GM12865 (cell line): ENCODE data around the gene ZSCAN31.

ENCODE experiments used
- DNase-seq: peaks from one replicate; pipeline ENCODE4 v3.0.0; 2010; ENCODE audit warnings: low read depth
- H3K4me3 ChIP-seq: 2 replicates; pipeline ENCODE4 v1.5.1; 2011; ENCODE audit warnings: mild to moderate bottlenecking, low read depth, low read length, control low read depth
- TF ChIP-seq, protein P1 (sequence below): IDR thresholded peaks from 2 replicates; pipeline ENCODE4 v1.5.1; 2011; ENCODE audit warnings: low read length, control low read depth, low read depth, inconsistent platforms; ENCODE audit not compliant: insufficient read depth; ENCODE audit errors: missing control alignments

The ZSCAN31 gene

DNA sequence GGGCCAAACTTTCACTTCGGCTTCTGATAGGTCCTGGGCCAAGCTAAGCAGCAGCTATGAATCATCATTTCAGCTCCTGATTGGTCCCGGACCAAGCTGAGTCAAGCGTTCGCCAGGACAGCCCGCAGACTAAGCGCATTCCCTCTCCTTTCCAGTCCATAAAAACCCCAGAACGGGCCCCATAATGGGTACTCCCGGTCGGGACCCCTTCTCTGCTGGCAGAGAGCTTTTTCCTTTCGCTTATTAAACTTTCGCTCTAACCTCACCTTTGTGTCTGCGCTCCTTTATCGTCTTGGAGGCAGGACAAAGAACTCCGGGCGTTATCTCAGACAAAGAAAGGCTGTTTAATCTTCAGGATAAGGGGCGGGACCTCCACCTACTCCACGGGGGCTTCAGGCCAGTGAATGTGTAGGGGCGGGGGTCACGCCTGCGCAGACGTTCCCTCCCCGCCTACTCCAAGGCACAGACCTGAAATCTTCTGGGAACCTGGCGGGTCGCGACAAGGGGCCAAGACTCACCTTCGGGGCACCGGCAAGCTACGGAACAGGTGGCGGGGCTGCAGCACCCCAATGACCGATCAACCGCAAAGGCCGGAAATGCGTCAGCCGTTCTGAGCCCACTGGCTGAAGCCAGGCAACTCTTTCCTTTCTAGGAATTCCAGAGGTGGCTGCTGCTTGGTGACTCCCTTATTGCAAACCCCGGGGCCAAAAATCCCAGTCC lies at the start of gene ZSCAN31:
Gene ZSCAN31, minus strand, starts transcription at position 585 of the 720 bp plus-strand sequence. CDS start 6,465 bp downstream, outside the sequence.
- H3K4me3 ChIP-seq: peak within 1 kb of the TSS; percentile 91
- peak; percentile 93 for DNase-seq
- TF ChIP-seq, protein P1, sequence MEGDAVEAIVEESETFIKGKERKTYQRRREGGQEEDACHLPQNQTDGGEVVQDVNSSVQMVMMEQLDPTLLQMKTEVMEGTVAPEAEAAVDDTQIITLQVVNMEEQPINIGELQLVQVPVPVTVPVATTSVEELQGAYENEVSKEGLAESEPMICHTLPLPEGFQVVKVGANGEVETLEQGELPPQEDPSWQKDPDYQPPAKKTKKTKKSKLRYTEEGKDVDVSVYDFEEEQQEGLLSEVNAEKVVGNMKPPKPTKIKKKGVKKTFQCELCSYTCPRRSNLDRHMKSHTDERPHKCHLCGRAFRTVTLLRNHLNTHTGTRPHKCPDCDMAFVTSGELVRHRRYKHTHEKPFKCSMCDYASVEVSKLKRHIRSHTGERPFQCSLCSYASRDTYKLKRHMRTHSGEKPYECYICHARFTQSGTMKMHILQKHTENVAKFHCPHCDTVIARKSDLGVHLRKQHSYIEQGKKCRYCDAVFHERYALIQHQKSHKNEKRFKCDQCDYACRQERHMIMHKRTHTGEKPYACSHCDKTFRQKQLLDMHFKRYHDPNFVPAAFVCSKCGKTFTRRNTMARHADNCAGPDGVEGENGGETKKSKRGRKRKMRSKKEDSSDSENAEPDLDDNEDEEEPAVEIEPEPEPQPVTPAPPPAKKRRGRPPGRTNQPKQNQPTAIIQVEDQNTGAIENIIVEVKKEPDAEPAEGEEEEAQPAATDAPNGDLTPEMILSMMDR: no peak

DNA sequence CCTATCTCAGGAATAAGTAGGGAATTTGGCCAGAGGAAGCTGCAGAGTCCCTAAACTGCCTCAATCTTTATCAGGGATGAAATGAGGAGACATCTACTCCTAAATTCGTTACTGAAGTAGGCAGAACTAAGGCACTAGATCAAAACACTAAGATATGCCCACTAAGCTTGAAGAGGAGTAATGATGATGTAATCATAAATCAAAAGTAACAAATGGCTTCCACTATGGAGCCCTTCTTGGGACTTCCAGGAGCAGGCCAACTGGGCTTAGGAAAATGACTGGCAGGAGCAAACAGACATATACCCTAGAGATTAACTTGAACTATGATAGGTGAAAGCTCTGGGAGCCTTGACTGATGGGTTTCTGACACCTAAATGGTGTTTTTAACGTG lies 48.2 kb upstream of the ZSCAN31 start:
- H3K4me3 ChIP-seq: no peak overlapping the region
- TF ChIP-seq, protein P1: no peak
- no peak for DNase-seq

DNA sequence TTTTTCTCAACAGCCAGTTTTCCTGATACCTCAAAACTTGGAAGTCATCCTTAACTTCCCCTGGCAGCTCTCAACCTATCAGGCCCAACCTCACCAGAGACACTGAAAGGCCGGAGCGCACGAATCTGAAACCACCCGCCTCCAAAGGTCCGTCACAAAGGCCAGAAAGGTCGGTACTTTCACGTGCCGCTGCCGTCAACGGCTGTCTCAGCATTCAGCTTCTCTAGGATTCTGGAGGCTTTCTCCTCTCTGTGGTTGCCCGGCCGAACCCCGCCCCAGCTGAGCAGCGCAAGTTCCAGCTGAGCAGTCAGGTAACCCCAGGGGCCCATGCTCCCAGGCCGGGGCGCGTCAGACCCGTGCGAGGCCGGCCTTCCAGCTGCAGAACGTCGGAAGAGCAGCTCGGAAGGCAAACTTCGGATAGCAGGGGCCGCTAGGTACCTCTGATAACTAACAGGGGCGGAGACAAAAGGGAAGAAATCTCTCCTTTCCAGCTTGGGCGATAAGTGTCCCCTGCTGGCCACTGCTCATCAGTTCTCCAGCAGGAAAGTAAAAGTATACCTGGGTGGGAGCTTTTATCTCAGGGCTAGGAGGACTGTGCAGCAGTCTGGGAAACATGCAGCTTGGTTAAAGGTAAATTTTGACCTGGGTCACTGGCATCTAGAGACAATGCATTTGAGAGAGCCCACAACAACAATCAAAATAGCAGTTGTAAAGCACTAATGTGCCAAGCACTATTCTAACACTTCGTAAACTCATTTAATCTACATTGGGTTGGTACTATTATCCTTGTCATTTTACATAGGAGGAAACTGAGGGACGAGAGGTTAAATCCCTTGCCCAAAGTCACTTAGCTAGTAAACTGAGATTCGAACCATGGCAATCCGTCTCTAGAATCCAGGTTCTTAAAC lies 47.5 kb upstream of the ZSCAN31 start:
- DNase-seq: peak; percentile 86
- peak overlapping the region; percentile 37 for H3K4me3 ChIP-seq
- TF ChIP-seq, protein P1: peak; percentile 28

DNA sequence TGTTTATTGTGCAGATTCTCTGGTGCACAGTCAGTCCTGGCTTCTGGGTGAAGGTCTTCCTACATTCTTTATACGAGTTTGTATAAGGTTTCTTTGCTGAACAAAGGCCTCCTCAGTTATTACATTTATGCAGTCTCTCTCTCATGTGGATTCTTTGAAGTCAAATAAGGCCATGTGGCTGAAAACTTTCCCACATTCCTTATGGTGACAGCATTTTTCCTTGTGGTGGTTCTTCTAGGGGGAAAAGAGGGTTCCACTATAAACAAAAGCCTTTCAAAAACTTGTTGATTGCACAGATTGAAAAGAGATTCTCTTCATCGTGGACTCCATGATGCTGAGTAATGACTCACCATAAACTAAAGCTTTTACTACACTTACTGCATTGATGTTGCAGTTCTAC lies 44.4 kb upstream of the ZSCAN31 start:
- TF ChIP-seq, protein P1: no peak
- no peak for DNase-seq
- no peak overlapping the region for H3K4me3 ChIP-seq

DNA sequence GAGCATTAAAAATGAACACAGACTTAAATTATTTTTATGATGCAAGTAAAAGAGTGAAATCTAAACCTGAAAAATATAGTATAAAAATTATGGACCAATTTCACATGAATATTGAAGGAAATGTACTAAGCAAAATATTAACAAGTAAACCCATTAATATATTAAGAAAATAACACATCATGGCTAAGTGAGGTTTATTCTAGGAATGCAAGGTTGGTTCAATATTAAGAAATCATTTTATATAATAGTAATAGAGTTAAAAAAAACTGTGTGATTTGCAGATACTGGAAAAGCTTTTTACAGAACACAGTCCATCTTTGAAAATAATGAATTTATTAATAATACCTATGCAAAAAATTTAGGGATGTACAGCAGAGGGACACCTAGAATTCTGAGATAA lies 42.7 kb upstream of the ZSCAN31 start:
- no peak overlapping the region for H3K4me3 ChIP-seq
- DNase-seq: no peak
- TF ChIP-seq, protein P1: no peak

DNA sequence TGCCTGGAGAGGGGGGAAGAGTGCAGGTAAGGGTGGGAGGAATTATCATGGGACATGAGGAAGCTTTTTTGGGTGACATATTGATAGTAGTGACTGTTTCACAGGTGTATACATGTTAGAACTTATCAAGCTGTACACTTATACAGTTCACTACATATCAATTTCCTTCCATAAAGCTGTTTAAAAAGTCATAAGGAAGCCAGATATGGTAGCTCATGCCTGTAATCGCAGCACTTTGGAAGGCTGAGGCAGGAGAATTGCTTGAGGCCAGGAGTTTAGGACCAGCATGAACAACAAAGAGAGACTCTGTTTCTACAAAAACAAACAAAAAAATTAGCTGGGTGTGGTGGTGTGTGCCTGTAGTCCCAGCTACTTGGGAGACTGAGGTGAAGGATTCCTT lies 41.9 kb upstream of the ZSCAN31 start:
- H3K4me3 ChIP-seq: no peak overlapping the region
- no peak for DNase-seq
- TF ChIP-seq, protein P1: no peak
